ENCODE results near the gene FUT4. TPM values are rescaled to one million over a fixed set of nuclear protein-coding genes. Genes with fewer than 3 reads are reported as not detected.

Gene FUT4, protein sequence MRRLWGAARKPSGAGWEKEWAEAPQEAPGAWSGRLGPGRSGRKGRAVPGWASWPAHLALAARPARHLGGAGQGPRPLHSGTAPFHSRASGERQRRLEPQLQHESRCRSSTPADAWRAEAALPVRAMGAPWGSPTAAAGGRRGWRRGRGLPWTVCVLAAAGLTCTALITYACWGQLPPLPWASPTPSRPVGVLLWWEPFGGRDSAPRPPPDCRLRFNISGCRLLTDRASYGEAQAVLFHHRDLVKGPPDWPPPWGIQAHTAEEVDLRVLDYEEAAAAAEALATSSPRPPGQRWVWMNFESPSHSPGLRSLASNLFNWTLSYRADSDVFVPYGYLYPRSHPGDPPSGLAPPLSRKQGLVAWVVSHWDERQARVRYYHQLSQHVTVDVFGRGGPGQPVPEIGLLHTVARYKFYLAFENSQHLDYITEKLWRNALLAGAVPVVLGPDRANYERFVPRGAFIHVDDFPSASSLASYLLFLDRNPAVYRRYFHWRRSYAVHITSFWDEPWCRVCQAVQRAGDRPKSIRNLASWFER
- 10 to 100 TPM; 14.9 to 39.0 (median 22.4) TPM for total RNA-seq

DNA sequence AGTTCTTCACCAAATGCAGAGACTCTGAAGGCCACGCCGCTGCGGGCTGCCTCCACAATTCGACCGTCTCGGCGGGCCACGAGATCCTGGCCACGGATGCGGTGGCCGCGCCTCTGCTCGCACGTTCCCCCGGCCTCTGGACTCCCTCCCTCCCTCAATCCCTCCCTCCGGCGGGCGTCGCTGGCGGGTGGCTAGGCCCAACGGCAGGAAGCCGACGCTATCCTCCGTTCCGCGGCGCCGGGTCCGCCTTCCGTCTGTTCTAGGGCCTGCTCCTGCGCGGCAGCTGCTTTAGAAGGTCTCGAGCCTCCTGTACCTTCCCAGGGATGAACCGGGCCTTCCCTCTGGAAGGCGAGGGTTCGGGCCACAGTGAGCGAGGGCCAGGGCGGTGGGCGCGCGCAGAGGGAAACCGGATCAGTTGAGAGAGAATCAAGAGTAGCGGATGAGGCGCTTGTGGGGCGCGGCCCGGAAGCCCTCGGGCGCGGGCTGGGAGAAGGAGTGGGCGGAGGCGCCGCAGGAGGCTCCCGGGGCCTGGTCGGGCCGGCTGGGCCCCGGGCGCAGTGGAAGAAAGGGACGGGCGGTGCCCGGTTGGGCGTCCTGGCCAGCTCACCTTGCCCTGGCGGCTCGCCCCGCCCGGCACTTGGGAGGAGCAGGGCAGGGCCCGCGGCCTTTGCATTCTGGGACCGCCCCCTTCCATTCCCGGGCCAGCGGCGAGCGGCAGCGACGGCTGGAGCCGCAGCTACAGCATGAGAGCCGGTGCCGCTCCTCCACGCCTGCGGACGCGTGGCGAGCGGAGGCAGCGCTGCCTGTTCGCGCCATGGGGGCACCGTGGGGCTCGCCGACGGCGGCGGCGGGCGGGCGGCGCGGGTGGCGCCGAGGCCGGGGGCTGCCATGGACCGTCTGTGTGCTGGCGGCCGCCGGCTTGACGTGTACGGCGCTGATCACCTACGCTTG, at the start of gene FUT4:
Gene FUT4 (plus strand): TSS at position 227 of the 951 bp plus-strand sequence. CDS start 213 bp downstream, at position 440.
- Histone ChIP-seq H3K36me3 (no peaks in the 10 kb centered on the region), H3K4me1 (peaks cover 0 to 82% (median 51%) of the 10 kb centered on the region in 4 donors), H3K27ac (peak within 1 kb of the TSS; percentile 96 to 97 (median 97)), H3K4me3 (peak within 1 kb of the TSS; percentile 61 to 87 (median 76)), H3K27me3 (no peaks in the 10 kb centered on the region), H3K9me3 (no peaks in the 10 kb centered on the region)
- peak; percentile 75 to 94 (median 91) for TF ChIP-seq POLR2AphosphoS5 (IDR thresholded peaks at IDR 0.05)
- TF ChIP-seq POLR2A (IDR thresholded peaks at IDR 0.05), result peak; percentile 89
- TF ChIP-seq, protein P1, sequence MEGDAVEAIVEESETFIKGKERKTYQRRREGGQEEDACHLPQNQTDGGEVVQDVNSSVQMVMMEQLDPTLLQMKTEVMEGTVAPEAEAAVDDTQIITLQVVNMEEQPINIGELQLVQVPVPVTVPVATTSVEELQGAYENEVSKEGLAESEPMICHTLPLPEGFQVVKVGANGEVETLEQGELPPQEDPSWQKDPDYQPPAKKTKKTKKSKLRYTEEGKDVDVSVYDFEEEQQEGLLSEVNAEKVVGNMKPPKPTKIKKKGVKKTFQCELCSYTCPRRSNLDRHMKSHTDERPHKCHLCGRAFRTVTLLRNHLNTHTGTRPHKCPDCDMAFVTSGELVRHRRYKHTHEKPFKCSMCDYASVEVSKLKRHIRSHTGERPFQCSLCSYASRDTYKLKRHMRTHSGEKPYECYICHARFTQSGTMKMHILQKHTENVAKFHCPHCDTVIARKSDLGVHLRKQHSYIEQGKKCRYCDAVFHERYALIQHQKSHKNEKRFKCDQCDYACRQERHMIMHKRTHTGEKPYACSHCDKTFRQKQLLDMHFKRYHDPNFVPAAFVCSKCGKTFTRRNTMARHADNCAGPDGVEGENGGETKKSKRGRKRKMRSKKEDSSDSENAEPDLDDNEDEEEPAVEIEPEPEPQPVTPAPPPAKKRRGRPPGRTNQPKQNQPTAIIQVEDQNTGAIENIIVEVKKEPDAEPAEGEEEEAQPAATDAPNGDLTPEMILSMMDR (IDR thresholded peaks at IDR 0.05), result peak in 1 of 5 experiments; percentile 24
- no peak for TF ChIP-seq EP300 (IDR thresholded peaks at IDR 0.05; ENCODE audit: low read depth)
- in situ Hi-C loops (cut with MboI; ENCODE audit: low pct_ligation_motif_present in 1 of 4, low pct_unique_long_range_greater_than_20kb in 1 of 4, low sequenced_read_pairs in 3 of 4) (no loop called here), intact Hi-C loops (cut with DNase I; ENCODE audit: low total_unique reads) (no loop called here)
- WGBS, 2 donors (ENCODE audit: low coverage in 1 of 2), result 1% methylated on average over 69 of the region's 109 CpGs; no CpG with 5 or more reads in 1 of the 2 donors
- DNase-seq, result peak; percentile 95

DNA sequence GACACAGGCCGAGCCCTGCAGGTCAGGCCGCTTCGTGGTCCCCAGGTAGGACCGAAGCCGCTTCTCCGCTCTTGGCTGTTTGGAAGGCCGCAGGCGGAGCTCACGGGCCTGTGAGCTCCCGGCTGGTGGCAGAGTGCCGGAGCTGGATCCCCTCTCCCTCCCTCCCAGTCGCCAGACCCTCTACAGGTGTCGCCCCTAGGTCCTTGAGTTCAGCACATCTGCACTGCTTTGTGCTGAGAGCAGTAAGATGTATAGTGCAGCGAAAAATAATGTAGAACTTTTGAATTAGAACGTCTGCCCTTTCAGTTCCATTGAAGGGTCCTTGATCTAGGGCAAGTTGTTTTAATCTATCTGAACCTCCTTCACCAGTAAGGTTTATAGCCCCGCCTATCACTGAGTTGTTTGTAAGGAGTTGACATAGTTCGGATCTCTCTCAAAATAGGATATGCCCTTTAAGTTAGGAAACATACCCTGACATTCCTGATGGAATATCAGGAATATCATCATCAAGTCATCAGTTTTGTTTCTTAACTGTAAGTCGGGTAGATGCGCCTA, 49.5 kb upstream of the FUT4 start:
- no peaks in the 10 kb centered on the region for H3K27me3 ChIP-seq
- H3K4me3 ChIP-seq, result peak overlapping the region; percentile 82 to 94 (median 88)
- H3K4me1 ChIP-seq, result peaks cover 14 to 27% (median 18%) of the 10 kb centered on the region in 4 donors
- DNase-seq, result no peak
- in situ Hi-C loops (cut with MboI; ENCODE audit: low pct_ligation_motif_present in 1 of 4, low pct_unique_long_range_greater_than_20kb in 1 of 4, low sequenced_read_pairs in 3 of 4) (loop anchor here in 3 of 4 donors (25.0 kb wide), 4 partner anchors 332 to 1293 kb away; partner anchors contain the start of genes C11orf54 (in 2 of the 3), TAF1D (in 2 of the 3), CEP57 (in 1 of the 3) and FAM76B (in 1 of the 3)), intact Hi-C loops (cut with DNase I; ENCODE audit: low total_unique reads) (no loop called here)
- TF ChIP-seq POLR2A (IDR thresholded peaks at IDR 0.05), result no peak
- no peak for TF ChIP-seq EP300 (IDR thresholded peaks at IDR 0.05; ENCODE audit: low read depth)
- TF ChIP-seq POLR2AphosphoS5 (IDR thresholded peaks at IDR 0.05), result no peak
- TF ChIP-seq, protein P1 (IDR thresholded peaks at IDR 0.05), result no peak
- H3K9me3 ChIP-seq, result no peaks in the 10 kb centered on the region
- 6 to 11% methylated on average over 5 to 16 of the region's 19 CpGs for WGBS, 2 donors (ENCODE audit: low coverage in 1 of 2)
- H3K36me3 ChIP-seq, result peaks cover 0 to 24% (median 8%) of the 10 kb centered on the region in 4 donors
- H3K27ac ChIP-seq, result peak overlapping the region; percentile 85 to 92 (median 90)

GRCh38 chr11:94500181-94500580, 43.5 kb upstream of the FUT4 start:
- intact Hi-C loops (cut with DNase I; ENCODE audit: low total_unique reads) (loop anchor here (5.0 to 10.0 kb wide), 2 partner anchors 605 to 1412 kb away; no protein-coding TSS in a partner anchor), in situ Hi-C loops (cut with MboI; ENCODE audit: low pct_ligation_motif_present in 1 of 4, low pct_unique_long_range_greater_than_20kb in 1 of 4, low sequenced_read_pairs in 3 of 4) (loop anchor here in 1 of 4 donors (10.0 to 25.0 kb wide), 2 partner anchors 175 to 613 kb away; no protein-coding TSS in a partner anchor)
- Histone ChIP-seq H3K36me3 (peaks cover 0 to 28% (median 8%) of the 10 kb centered on the region in 4 donors), H3K9me3 (no peaks in the 10 kb centered on the region), H3K27me3 (no peaks in the 10 kb centered on the region), H3K27ac (no peak overlapping the region), H3K4me3 (no peak overlapping the region), H3K4me1 (peaks cover 0 to 4% (median 3%) of the 10 kb centered on the region in 4 donors)
- DNase-seq, result no peak
- WGBS, 2 donors (ENCODE audit: low coverage in 1 of 2), result 83 to 100% methylated on average over 2 of the region's 2 CpGs
- no peak for TF ChIP-seq POLR2AphosphoS5 (IDR thresholded peaks at IDR 0.05)
- TF ChIP-seq POLR2A (IDR thresholded peaks at IDR 0.05), result no peak
- no peak for TF ChIP-seq EP300 (IDR thresholded peaks at IDR 0.05; ENCODE audit: low read depth)
- TF ChIP-seq, protein P1 (IDR thresholded peaks at IDR 0.05), result no peak

Measured in transverse colon (tissue), 4 donors.